ENCODE results near the gene UBE2I.

The UBE2I gene

GRCh38 chr16:1275791-1276579, 33.5 kb upstream of the UBE2I start:
- DNase-seq = no peak
- H3K36me3 ChIP-seq (replicated peaks) = no peaks in the 10 kb centered on the region
- no peak overlapping the region for H3K4me3 ChIP-seq (ENCODE audit: low read depth, low read length)
- no peak overlapping the region for H3K27ac ChIP-seq
- in situ Hi-C loops (cut with HindIII; ENCODE audit: low pct_ligation_motif_present, low sequenced_read_pairs) = no loop called here
- TF ChIP-seq CTCF (IDR thresholded peaks at IDR 0.05; ENCODE audit: low read depth, low read length, missing control alignments) = no peak
- H3K27me3 ChIP-seq (replicated peaks) = peaks cover 17% of the 10 kb centered on the region

GRCh38 chr16:1276580-1276878, 32.9 kb upstream of the UBE2I start:
- no peak for DNase-seq
- Histone ChIP-seq H3K27me3 (replicated peaks) (peaks cover 17% of the 10 kb centered on the region), H3K4me3 (ENCODE audit: low read depth, low read length) (no peak overlapping the region), H3K27ac (no peak overlapping the region), H3K36me3 (replicated peaks) (no peaks in the 10 kb centered on the region)
- in situ Hi-C loops (cut with HindIII; ENCODE audit: low pct_ligation_motif_present, low sequenced_read_pairs) = no loop called here
- TF ChIP-seq CTCF (IDR thresholded peaks at IDR 0.05; ENCODE audit: low read depth, low read length, missing control alignments) = no peak

GRCh38 chr16:1277151-1277598, 32.3 kb upstream of the UBE2I start:
- DNase-seq = no peak
- no peak overlapping the region for H3K27ac ChIP-seq
- no peak overlapping the region for H3K4me3 ChIP-seq (ENCODE audit: low read depth, low read length)
- no peak for TF ChIP-seq CTCF (IDR thresholded peaks at IDR 0.05; ENCODE audit: low read depth, low read length, missing control alignments)
- in situ Hi-C loops (cut with HindIII; ENCODE audit: low pct_ligation_motif_present, low sequenced_read_pairs) = no loop called here
- H3K27me3 ChIP-seq (replicated peaks) = peaks cover 17% of the 10 kb centered on the region
- H3K36me3 ChIP-seq (replicated peaks) = no peaks in the 10 kb centered on the region

- in situ Hi-C loops (cut with HindIII; ENCODE audit: low pct_ligation_motif_present, low sequenced_read_pairs) = no loop called here
- no peak overlapping the region for H3K4me3 ChIP-seq (ENCODE audit: low read depth, low read length)
- H3K27me3 ChIP-seq (replicated peaks) = peaks cover 17% of the 10 kb centered on the region
- H3K27ac ChIP-seq = no peak overlapping the region
- H3K36me3 ChIP-seq (replicated peaks) = no peaks in the 10 kb centered on the region
- DNase-seq = no peak
- no peak for TF ChIP-seq CTCF (IDR thresholded peaks at IDR 0.05; ENCODE audit: low read depth, low read length, missing control alignments)
These were observed 31.7 kb upstream of the UBE2I start for GRCh38 chr16:1277617-1278282.

- peaks cover 19% of the 10 kb centered on the region for H3K27me3 ChIP-seq (replicated peaks)
- no peaks in the 10 kb centered on the region for H3K36me3 ChIP-seq (replicated peaks)
- no peak overlapping the region for H3K27ac ChIP-seq
- TF ChIP-seq CTCF (IDR thresholded peaks at IDR 0.05; ENCODE audit: low read depth, low read length, missing control alignments) = no peak
- no peak for DNase-seq
- no peak overlapping the region for H3K4me3 ChIP-seq (ENCODE audit: low read depth, low read length)
- in situ Hi-C loops (cut with HindIII; ENCODE audit: low pct_ligation_motif_present, low sequenced_read_pairs) = no loop called here
These were observed 31.0 kb upstream of the UBE2I start for GRCh38 chr16:1278477-1278876.
